Erythroblast (primary cell): ENCODE results near the gene DHX34.
"Not testable (repeated sequence)": the region's sequence is repeated elsewhere in the genome, so short reads cannot be mapped to it uniquely, and the experiment has no call there.

Experiments
- GATA1 ChIP-seq: IDR thresholded peaks from 2 replicates; pipeline ENCODE4 v1.6.1; 2011; ENCODE audit warnings: low read depth, mild to moderate bottlenecking, control low read depth, low read length, moderate library complexity
- POLR2A ChIP-seq: IDR thresholded peaks from 2 replicates; pipeline ENCODE4 v1.6.1; 2011; ENCODE audit warnings: mild to moderate bottlenecking, low read length

DNA sequence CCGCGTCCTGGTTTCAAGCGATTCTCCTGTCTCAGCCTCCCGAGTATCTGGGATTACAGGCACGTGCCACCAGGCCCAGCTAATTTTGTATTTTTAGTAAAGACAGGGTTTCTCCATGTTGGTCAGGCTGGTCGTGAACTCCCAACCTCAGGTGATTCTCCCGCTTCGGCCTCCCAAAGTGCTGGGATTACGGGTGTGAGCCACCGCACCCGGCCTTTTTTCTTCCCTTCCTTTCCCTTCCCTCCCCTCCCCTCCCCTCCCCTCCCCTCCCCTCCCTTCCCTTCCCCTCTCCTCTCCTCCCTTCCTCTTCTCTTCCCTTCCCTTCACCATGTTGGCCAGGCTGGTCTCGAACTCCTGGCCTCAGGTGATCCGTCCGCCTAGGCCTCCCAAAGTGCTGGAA, 48.2 kb upstream of the DHX34 start:
- not testable (repeated sequence) for TF ChIP-seq POLR2A, GATA1
